ENCODE results near the gene VIPR2.

- TF ChIP-seq CTCF (IDR thresholded peaks at IDR 0.05) (no peak), POLR2A (IDR thresholded peaks at IDR 0.05) (no peak)
These were observed 8.1 kb upstream of the VIPR2 start for GRCh38 chr7:159152816-159153215.
